Smooth muscle cell (in vitro differentiated cells): ENCODE measurements around the gene MEF2A. TPM values are rescaled to one million over a fixed set of nuclear protein-coding genes. Genes with fewer than 3 reads are reported as not detected.

Source experiments
- DNase-seq: peaks from one replicate; lab custom pipeline; 2025; ENCODE audit not compliant: unreplicated experiment; lab: John Stamatoyannopoulos, UW
- H2AFZ ChIP-seq: fragments of 200-600 bp; sonication (generic); 2 replicates; pipeline ENCODE4 v1.6.0; 2016; ENCODE audit warnings: antibody characterized with exemption, low read depth, mild to moderate bottlenecking
- H3F3A ChIP-seq: fragments of 200-600 bp; sonication (generic); 2 replicates; pipeline ENCODE4 v1.6.0; 2017; ENCODE audit warnings: antibody characterized with exemption, low read depth
- H3K27ac ChIP-seq: fragments of 200-600 bp; sonication (generic); 2 replicates; pipeline ENCODE4 v1.5.1; 2016; ENCODE audit warnings: low read depth, mild to moderate bottlenecking
- H3K27me3 ChIP-seq: fragments of 200-600 bp; sonication (generic); 2 replicates; pipeline ENCODE4 v1.6.1; 2016; ENCODE audit warnings: low read depth, mild to moderate bottlenecking
- H3K36me3 ChIP-seq: fragments of 200-600 bp; sonication (generic); 2 replicates; pipeline ENCODE4 v1.5.1; 2016; ENCODE audit warnings: low read depth
- H3K4me1 ChIP-seq: fragments of 200-600 bp; sonication (generic); 2 replicates; pipeline ENCODE4 v1.5.1; 2016; ENCODE audit warnings: low read depth
- H3K4me2 ChIP-seq: fragments of 200-600 bp; sonication (generic); 2 replicates; pipeline ENCODE4 v1.6.0; 2016; ENCODE audit warnings: mild to moderate bottlenecking
- H3K4me3 ChIP-seq: fragments of 200-600 bp; sonication (generic); 2 replicates; pipeline ENCODE4 v1.5.1; 2016; ENCODE audit warnings: mild to moderate bottlenecking
- H3K79me2 ChIP-seq: fragments of 200-600 bp; sonication (generic); 2 replicates; pipeline ENCODE4 v1.6.0; 2016; ENCODE audit warnings: low read depth, mild to moderate bottlenecking
- H3K9ac ChIP-seq: fragments of 200-600 bp; sonication (generic); 2 replicates; pipeline ENCODE4 v1.6.0; 2016; ENCODE audit warnings: low read depth
- H3K9me3 ChIP-seq: fragments of 200-600 bp; sonication (generic); replicated peaks from 2 replicates; pipeline ENCODE4 v1.5.1; 2016; ENCODE audit warnings: low read depth
- H4K20me1 ChIP-seq: fragments of 200-600 bp; sonication (generic); 2 replicates; pipeline ENCODE4 v1.6.0; 2016; ENCODE audit warnings: low read depth
- CTCF ChIP-seq: fragments of 200-600 bp; sonication (generic); IDR thresholded peaks from 2 replicates; pipeline ENCODE4 v1.5.1; 2017; ENCODE audit warnings: borderline replicate concordance, mild to moderate bottlenecking, antibody characterized with exemption; ENCODE audit not compliant: insufficient read depth, poor library complexity, severe bottlenecking
- WGBS: methylation state at CpG from one replicate; pipeline ENCODE4 v1.1.7; 2016; ENCODE audit warnings: low lambda C conversion rate; 5-methylcytosine and 5-hydroxymethylcytosine counted together
- polyA plus RNA-seq: library from polyadenylated mRNA; unstranded; fragments of >200 nt; fragmentation: Nextera tagmentation; extraction: Ambion mirVana; gene quantifications from 2 replicates; pipeline ENCODE4 v1.2.1, GENCODE V29; 2016
- total RNA-seq: library from RNA; depleted of rRNA; stranded (reverse); fragments of >200 nt; gene quantifications from 2 replicates; pipeline ENCODE4 v1.2.3, GENCODE V29; 2014

The MEF2A gene
- total and polyA plus RNA-seq, 2 experiments from 2014 or later = 12.3 to 75.8 TPM

- no peak overlapping the region for H3K4me3 ChIP-seq
- no peaks in the 10 kb centered on the region for H3F3A ChIP-seq
- H3K27me3 ChIP-seq = no peaks in the 10 kb centered on the region
- DNase-seq = no peak
- H3K9ac ChIP-seq = no peak overlapping the region
- H4K20me1 ChIP-seq = peaks cover 9% of the 10 kb centered on the region
- TF ChIP-seq CTCF = no peak
- peaks cover 5% of the 10 kb centered on the region for H3K9me3 ChIP-seq
- H3K36me3 ChIP-seq = peaks cover 13% of the 10 kb centered on the region
- no peak overlapping the region for H2AFZ ChIP-seq
- peaks cover 20% of the 10 kb centered on the region for H3K79me2 ChIP-seq
- H3K4me1 ChIP-seq = no peaks in the 10 kb centered on the region
- no peak overlapping the region for H3K27ac ChIP-seq
- no peak overlapping the region for H3K4me2 ChIP-seq
Observed at GRCh38 chr15:99645951-99646350, 80.2 kb downstream of the MEF2A start.

- Histone ChIP-seq H3K4me3 (no peak overlapping the region), H4K20me1 (peaks cover 27% of the 10 kb centered on the region), H3K27me3 (no peaks in the 10 kb centered on the region), H3K27ac (peak overlapping the region; percentile 76), H3K9ac (peak overlapping the region; percentile 25), H3K79me2 (peaks cover 5% of the 10 kb centered on the region), H3K4me2 (peak overlapping the region; percentile 42), H3K4me1 (no peaks in the 10 kb centered on the region), H3K9me3 (peaks cover 4% of the 10 kb centered on the region), H3F3A (no peaks in the 10 kb centered on the region), H2AFZ (no peak overlapping the region), H3K36me3 (peaks cover 1% of the 10 kb centered on the region)
- WGBS = 72% methylated on average over 6 of the region's 6 CpGs
- DNase-seq = no peak
- TF ChIP-seq CTCF = no peak
Observed at GRCh38 chr15:99651023-99651807, 85.4 kb downstream of the MEF2A start.

GRCh38 chr15:99656205-99656604 is 90.4 kb downstream of the MEF2A start:
- TF ChIP-seq CTCF = no peak
- no peaks in the 10 kb centered on the region for H3K27me3 ChIP-seq
- H3K79me2 ChIP-seq = peaks cover 5% of the 10 kb centered on the region
- H3K4me1 ChIP-seq = no peaks in the 10 kb centered on the region
- H3K9ac ChIP-seq = no peak overlapping the region
- H3K9me3 ChIP-seq = no peaks in the 10 kb centered on the region
- peaks cover 23% of the 10 kb centered on the region for H4K20me1 ChIP-seq
- 94% methylated on average over 1 of the region's 1 CpG for WGBS
- no peak overlapping the region for H3K4me3 ChIP-seq
- no peak overlapping the region for H3K4me2 ChIP-seq
- H3F3A ChIP-seq = no peaks in the 10 kb centered on the region
- H2AFZ ChIP-seq = no peak overlapping the region
- H3K27ac ChIP-seq = no peak overlapping the region
- no peaks in the 10 kb centered on the region for H3K36me3 ChIP-seq
- no peak for DNase-seq

GRCh38 chr15:99657996-99658395 is 92.2 kb downstream of the MEF2A start:
- Histone ChIP-seq H3K4me1 (no peaks in the 10 kb centered on the region), H3K9me3 (no peaks in the 10 kb centered on the region), H3K4me3 (no peak overlapping the region), H2AFZ (no peak overlapping the region), H3K27ac (no peak overlapping the region), H3F3A (no peaks in the 10 kb centered on the region), H3K4me2 (no peak overlapping the region), H3K27me3 (no peaks in the 10 kb centered on the region), H4K20me1 (peaks cover 16% of the 10 kb centered on the region), H3K79me2 (peaks cover 5% of the 10 kb centered on the region), H3K36me3 (no peaks in the 10 kb centered on the region), H3K9ac (no peak overlapping the region)
- 100% methylated on average over 2 of the region's 2 CpGs for WGBS
- DNase-seq = no peak
- no peak for TF ChIP-seq CTCF
